Choroid plexus epithelial cell (primary cell): Measurements from ENCODE around the gene PHACTR4.

Experiments used
- DNase-seq: peaks from one replicate; pipeline ENCODE4 v3.0.0-alpha.2; 2010; ENCODE audit warnings: low read depth
- H3K4me3 ChIP-seq: 2 replicates; pipeline ENCODE4 v1.5.1; 2011; ENCODE audit warnings: low read depth, mild to moderate bottlenecking, control low read depth, low read length, moderate library complexity
- TF ChIP-seq, protein P1 (sequence below): conservative IDR thresholded peaks from 2 replicates; pipeline ENCODE4 v1.5.1; 2011; ENCODE audit warnings: low read depth, mild to moderate bottlenecking, control low read depth, inconsistent platforms, low read length, moderate library complexity

PHACTR4 gene

DNA sequence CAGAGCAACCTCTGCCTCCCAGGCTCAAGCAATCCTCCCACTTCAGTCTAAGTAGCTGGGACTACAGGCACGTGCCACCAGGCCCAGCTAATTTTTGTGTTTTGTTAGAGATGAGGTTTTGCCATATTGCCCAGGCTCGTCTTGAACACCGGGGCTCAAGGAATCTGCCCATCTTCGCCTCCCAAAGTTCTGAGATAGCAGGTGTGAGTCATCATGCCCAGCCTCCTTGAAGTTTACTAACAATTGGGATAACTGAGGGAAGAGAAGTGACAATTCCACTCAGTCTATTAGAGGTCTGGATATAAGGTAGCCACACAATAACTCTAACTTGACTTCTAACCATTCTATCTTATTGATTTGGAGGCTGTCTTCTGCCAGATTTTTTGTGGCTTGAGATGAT, 130.0 kb downstream of the PHACTR4 start:
- DNase-seq = no peak
- H3K4me3 ChIP-seq = no peak overlapping the region
- TF ChIP-seq, protein P1, sequence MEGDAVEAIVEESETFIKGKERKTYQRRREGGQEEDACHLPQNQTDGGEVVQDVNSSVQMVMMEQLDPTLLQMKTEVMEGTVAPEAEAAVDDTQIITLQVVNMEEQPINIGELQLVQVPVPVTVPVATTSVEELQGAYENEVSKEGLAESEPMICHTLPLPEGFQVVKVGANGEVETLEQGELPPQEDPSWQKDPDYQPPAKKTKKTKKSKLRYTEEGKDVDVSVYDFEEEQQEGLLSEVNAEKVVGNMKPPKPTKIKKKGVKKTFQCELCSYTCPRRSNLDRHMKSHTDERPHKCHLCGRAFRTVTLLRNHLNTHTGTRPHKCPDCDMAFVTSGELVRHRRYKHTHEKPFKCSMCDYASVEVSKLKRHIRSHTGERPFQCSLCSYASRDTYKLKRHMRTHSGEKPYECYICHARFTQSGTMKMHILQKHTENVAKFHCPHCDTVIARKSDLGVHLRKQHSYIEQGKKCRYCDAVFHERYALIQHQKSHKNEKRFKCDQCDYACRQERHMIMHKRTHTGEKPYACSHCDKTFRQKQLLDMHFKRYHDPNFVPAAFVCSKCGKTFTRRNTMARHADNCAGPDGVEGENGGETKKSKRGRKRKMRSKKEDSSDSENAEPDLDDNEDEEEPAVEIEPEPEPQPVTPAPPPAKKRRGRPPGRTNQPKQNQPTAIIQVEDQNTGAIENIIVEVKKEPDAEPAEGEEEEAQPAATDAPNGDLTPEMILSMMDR = no peak

DNA sequence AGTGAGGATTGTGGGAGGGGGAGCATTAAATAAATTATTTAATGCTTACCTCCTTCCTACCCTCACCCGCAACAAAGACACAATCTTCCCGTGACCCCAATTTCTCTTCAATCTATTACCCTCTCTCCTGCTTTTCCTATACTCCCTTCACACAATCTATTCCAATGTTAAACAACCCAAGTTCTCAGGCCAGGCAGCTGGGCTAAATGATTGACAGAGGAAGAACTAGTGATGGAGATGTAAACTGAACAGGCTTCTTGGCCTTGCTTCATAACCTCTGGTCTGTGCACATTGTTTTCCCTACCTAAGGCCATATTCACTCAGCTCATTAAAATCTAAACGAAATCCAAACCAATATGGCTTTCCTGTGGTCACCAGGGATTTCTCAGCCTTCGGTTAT, 132.4 kb downstream of the PHACTR4 start:
- no peak for DNase-seq
- H3K4me3 ChIP-seq = no peak overlapping the region
- TF ChIP-seq, protein P1 = no peak

DNA sequence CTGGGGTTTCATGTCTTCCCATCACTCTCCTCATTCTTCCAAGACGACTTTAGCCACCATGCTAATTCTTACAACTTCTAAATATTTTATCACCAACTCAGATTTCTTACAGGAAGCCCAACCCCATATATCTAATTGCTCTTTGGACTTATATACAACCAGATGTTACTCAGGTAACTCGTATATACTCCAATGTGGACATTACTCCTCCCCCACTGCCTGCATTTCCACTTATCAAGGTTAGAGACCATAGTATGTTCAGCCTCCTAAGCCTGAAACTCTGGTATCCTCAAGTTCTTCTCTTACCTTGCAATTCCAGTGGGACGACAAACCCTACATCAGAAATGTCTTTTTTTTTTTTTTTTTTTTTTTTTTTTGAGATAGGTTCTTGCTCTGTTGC, 133.6 kb downstream of the PHACTR4 start:
- no peak overlapping the region for H3K4me3 ChIP-seq
- TF ChIP-seq, protein P1 = no peak

DNA sequence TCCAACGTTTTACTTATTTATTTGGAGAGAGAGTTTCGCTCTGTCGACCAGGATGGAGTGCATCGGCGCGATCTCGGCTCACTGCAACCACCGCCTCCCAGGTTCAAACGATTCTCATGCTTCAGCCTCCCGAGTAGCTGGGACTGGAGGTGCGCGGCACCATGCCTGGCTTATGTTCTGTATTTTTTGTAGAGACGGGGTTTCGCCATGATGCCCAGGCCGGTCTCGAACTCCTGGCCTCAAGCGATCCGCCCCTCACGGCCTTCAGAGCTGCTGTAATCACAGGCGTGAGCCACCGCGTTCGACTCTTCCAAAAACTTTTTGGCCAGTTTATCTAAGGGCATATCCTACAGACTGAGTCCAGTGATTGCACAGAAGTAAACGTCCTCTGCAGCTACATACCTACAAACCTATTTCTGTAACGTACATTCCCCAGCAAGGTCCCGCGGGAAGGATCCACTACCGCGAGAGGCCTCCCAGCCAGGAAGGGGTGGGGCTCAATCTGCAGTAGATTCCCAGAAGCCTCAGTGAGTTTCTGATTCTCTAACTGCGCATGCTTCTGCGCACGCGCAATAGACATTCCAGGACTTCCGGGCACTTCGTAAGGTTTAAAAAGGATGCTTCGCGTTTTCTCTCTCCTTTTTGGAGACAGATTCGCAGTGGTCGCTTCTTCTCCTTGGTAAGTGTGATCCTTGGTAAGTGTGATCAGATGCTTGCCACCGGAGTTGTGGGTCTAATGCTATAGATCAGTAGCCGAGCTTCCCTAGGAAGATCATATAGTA, 136.1 kb downstream of the PHACTR4 start, which contains the start of gene RCC1:
Gene RCC1 (plus strand): TSS at position 638 of the 782 bp plus-strand sequence. CDS start 23,824 bp downstream, outside the sequence.
- H3K4me3 ChIP-seq = peak within 1 kb of the TSS; percentile 93
- DNase-seq = peak; percentile 99
- TF ChIP-seq, protein P1 = no peak

More for the DNA sequence above, 133.6 kb downstream of the PHACTR4 start:
- DNase-seq = no peak

DNA sequence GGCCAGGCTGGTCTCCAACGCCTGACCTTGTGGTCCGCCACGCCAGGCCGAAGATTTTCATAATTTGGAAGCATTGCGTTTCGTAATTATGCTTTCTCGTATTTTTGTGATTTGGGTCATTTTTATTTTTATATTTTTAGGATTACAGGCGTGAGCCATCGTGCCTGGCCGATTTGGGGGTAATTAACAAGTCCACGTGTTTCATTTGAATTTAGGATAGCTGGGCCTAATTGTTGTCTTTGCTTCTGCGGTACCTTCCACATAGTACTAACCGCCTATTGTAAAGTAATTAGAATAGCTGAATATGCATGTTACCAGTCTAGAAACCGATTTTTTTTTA, 137.3 kb downstream of the PHACTR4 start:
- no peak for DNase-seq
- TF ChIP-seq, protein P1 = no peak
- H3K4me3 ChIP-seq = peak overlapping the region; percentile 93

DNA sequence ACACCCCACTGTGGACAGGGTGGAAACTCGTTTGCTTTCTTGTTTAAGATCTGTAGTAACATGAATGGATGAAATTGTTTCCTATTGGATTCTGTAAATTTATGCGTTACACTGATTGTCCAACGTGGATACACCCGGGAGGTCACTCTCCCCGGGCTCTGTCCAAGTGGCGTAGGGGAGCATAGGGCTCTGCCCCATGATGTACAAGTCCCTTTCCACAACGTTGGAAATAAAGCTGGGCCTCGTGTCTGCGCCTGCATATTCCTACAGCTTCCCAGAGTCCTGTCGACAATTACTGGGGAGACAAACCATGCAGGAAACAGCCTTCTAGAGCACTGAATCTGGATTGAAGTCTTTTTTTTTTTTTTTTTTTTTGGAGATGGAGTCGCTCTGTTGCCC, 137.7 kb downstream of the PHACTR4 start:
- DNase-seq = peak; percentile 26
- H3K4me3 ChIP-seq = peak overlapping the region; percentile 93
- TF ChIP-seq, protein P1 = no peak

DNA sequence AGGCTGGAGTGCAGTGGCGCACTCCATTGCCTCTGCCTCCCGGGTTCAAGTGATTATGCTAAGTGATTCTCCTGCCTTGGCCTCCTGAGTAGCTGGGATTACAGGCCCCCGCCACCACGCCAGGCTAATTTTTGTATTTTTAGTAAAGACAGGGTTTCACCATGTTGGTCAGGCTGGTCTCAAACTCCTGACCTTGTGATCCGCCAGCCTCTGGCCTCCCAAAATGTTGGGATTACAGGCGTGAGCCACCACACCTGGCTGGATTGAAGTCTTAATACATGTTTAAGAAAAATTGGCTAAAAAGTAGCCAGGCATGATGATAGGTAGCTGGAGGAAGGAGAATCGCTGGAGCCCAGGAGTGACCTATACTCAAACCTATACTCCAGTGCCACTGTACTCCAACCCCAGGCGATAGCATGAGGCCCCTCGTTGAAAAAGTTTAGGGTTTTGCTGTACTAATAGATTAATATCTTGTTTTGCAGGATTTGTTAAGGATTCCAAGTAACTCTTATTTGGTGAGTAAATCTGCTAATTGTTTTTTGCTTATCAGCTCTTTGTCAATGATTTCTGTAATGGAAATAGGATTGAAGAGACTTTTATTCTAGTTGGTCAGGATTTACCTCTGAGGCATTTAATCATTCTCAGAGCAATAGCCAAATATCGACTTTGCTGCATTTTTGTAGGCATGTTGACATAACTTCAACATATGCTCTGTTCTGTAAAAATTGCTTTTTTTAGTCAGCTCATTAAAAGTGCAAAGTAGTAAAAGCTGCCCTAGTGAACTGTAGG, 138.3 kb downstream of the PHACTR4 start:
- peak; percentile 16 for DNase-seq
- TF ChIP-seq, protein P1 = no peak

More for the DNA sequence above, 138.3 kb downstream of the PHACTR4 start:
- peak overlapping the region; percentile 93 for H3K4me3 ChIP-seq
